Colon (tissue), 2 donors: ENCODE results near the gene TNFSF4.
"Not testable (repeated sequence)": the region's sequence is repeated elsewhere in the genome, so short reads cannot be mapped to it uniquely, and the experiment has no call there.

Experiments
- FAIRE-seq: peaks from 2 replicates; lab custom pipeline; 2012; peaks lifted over from hg19 to GRCh38; lab: Jason Lieb, UNC
- donor health status: control.
- donor health status: control.

TNFSF4 gene

DNA sequence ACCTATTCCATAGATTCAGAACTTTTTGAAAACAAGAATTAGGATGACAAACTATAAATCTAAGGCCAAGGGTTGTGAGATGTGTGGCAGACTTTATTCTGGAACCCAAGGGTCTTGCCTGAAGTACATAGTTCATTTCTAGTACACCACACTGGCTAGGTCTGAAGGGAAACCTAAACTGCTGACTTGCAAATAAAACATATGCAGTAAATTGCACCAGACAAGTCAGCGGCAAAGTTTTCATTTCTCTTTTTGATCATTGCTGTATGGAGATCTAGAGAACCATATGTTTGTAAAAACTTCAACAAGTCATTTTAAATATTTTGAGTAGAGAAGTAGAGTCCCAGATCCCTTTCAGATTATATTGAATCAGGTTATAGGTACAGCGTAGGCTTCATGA is 43.9 kb downstream of the TNFSF4 start:
- no peak for FAIRE-seq

DNA sequence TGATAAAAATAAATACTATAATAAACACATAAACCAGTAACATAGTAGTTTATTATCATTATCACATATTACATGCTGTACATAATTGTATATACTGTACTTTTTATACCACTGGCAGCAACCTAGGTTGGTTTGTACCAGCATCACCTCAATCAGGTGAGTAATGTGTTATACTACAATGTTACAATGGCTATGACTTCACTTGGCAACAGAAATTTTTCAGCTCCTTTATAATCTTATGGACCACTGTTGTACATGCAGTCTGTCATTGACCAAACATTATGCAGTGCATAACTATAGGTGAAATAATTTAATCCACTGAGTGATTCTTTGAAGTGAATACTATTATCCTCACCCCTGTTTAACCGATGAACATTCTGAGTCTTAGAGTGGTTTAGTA is 44.5 kb downstream of the TNFSF4 start:
- FAIRE-seq: no peak

DNA sequence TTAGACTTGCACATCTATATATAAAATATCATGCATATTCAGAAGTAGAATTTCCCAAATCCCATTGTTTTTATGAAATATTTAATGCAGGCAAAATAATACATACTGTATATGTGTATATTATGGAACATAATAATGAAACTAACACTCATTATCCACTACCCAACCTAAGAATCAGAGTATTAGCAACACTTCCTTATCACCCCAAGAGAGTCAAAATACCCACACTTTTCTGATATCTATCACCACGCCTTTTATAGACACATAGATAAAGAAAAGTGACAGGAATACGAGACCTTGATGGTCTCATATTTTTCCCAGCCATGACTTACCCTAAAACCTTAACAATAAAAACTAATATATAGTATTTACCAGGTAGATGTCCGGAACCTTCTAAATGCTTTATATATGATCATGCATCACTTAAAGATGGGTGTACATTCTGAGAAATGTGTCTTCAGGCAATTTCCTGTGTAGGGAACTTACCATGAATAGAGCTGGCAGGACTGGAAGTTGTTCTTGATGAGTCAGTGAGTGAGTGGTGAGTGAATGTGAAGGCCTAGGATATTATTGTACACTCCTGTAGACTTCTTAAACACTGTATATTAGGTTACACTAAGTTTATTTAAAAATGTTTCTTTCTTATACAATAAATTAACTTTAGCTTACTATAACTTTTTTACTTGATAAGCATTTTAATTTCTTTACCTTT is 45.5 kb downstream of the TNFSF4 start:
- peak; percentile 53 for FAIRE-seq

DNA sequence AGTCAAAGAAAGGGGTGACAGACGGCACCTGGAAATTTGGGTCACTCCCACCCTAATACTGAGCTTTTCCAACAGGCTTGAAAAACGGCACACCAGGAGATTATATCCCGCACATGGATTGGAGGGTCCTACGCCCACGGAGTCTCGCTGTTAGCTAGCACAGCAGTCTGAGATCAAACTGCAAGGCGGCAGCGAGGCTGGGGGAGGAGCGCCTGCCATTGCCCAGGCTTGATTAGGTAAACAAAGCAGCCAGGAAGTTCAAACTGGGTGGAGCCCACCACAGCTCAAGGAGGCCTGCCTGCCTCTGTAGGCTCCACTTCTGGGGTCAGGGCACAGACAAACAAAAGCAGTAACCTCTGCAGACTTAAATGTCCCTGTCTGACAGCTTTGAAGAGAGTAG is 53.2 kb downstream of the TNFSF4 start:
- not testable (repeated sequence) for FAIRE-seq

DNA sequence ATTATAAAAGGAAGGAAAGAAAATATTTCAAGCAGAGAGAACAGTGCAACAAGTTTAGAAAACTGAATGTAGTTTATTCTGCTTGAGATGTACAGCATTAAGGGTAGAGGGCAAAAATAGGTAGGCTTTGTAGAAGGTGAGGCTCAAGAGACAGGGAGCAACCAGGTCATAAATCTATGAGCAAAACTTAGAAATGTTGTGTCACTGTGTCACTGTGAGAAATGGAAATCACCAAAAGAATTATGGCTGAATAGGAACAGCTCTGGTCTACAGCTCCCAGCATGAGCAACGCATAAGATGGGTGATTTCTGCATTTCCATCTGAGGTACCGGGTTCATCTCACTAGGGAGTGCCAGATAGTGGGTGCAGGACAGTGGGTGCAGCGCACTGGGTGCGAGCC is 53.6 kb downstream of the TNFSF4 start:
- FAIRE-seq: no peak

DNA sequence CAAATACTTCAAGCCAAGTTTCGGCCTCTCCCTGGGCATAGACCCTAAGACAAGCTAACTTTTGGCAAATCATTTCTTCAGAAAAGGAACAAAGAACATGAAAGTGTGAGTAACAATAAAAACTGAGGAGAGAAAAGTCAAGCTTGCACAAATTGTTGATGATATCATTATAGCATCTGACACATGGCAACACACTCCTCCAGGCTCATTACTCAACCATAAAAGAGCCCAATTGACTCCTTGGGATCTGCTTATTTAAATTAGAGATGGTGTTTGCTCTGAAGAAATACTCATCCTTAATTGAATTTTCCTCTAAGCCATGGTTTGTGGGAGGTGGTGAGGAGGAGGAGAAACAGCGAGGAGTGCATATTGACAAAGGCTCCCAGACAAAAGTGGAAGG is 54.5 kb downstream of the TNFSF4 start:
- FAIRE-seq: no peak

DNA sequence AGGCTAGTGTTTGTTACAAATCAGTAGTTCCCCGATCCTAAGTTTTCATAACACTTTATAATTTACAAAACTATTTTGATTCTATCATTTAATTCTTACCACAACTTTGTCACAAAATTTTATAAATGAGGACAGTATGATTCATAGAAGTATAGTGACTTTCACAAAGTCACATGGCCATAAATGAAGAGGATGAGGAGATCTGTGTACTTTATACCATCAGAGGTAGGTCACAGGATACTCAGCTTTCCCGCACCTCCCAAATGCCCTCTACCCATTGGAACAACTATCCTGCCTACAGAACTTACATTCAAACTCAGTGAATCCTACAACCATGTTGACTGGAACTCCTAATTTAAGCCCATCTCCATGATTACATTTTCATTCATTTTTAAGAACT is 56.3 kb downstream of the TNFSF4 start:
- FAIRE-seq: no peak

DNA sequence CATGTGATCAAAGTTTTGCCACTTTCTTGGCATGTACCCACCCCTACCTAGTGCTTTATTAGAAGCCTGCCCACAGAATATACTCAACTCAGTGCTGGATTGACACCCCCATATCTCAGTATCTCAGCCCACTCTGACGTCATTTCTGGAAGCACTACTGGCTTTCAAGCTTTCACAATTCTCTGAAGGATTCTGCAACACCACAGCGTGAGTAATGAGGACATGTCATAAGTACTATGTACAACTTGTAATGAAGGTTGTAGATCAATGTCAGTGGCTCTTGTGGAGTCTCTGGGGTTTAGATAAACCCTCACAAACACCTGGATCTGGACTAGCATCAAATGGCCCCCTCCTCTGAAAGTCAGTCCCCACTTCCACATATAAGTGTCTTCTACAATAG is 57.2 kb downstream of the TNFSF4 start:
- FAIRE-seq: no peak

DNA sequence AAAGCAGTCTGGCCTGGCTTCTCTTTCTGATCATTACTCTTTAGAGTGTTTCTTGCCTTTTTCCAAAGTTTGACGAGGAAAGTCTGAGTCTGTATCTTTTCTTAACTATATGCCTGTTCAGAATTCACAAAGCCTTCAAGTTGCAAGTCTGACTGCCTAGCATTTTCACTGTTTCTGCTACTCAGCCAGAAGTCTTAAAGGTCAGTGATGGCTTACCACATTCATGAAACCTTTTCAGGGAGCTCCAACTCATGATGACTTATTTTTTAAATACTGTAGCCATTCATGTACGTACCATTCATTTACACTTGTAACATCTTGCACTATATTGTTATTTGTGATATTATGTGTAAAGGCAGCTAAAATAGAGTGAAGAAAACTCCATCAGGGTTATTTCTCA is 58.2 kb downstream of the TNFSF4 start:
- FAIRE-seq: no peak

DNA sequence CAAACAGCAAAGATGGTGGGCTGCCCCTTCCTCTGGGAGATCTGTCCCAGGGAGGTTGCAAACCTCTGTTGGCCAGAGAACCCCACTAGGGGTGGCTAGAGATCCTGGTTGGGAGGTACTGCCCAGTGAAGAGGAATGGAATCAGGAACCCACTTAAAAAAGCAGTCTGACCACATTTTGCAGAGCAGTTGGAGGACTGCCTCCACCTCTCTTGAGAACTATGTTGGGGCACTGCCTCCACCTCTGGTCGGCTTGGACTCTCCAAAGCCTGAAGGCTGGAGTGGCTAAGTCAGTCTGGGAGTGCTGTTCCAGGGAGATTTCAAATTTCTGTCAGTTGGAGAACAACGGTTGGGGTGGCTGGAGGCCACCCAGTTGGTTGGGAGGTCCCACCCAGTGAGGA is 58.6 kb downstream of the TNFSF4 start:
- FAIRE-seq: no peak

DNA sequence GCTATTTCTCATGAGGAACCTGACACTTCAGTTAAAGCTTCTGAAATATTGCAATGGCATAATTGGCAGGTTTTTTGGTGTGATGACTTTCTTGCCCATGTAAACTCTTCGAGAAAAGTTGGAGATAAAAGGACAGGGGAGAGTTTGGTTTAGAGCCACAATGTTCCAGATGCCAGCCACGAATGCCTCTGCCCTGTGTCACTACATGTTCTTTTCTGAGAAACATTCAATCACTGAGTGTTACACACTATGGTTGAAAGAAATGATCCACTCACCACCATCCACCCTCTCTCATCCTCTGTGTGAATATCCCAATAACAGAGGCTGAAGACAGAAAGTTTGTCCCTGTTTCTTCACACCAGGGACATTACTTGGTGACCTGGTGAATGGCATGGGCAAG is 66.4 kb downstream of the TNFSF4 start:
- FAIRE-seq: no peak

DNA sequence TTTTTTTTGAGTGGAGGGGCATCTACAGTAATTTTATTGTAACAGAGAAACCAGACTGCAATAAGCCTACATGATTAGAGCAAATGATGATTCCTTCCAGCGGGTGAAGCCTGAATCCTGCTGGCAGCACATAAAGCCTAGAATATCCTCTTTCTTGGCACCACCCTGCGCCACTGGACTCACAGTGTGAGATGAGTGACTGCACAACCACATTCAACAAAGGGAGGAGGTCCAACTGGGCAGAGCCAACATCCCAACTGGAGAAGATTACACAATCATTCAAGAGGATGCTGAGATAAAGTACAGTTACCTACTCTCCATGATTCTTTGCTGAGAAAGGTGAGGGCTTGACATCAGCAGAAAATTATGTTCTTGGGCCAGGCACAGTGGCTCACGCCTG is 67.4 kb downstream of the TNFSF4 start:
- no peak for FAIRE-seq

DNA sequence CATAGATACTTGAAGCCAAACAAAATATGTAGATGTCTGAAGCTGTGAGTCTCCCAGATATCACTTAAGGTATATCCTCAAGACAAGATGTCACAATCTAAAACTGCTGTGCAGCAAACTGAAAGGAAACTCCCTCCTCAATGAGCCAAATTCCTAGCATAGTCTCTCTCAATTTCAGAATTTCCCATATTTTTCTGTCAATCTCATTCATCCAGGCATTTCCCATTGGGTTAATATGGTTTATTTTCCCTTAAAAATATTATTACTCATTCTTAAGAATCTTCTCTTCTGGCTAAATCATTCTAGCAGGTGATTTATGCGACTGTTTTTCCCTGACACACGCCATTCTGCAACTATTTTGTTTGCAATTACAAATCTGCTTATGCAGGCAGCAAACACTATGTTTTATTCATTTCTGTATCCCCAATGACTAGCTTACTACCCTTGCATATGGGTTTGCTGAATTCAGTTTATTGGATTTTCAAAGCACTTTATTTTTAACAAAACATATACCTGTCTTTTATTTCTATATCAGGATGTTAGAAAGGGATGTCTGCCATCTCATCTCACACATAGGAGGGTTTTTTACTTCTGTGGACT is 69.9 kb downstream of the TNFSF4 start:
- no peak for FAIRE-seq

DNA sequence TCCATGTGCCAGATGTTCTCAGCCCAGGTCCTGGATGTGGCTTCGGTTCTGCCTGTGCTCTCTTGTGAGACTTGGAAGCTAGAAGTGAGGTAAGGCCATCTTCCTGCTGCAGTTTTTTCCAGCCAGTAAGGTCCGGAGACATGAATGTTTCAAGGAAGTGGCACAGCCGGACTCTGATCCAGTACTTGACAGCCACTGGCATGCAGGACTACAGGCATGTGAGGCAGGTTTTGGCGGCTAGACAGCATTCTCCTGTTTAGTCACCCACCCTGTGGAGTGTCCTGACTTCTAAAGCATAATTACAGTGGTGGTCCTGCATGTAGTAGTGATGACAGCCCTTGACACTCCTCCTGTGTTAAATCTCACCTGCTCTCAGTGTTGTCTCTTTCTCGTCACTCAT is 72.3 kb downstream of the TNFSF4 start:
- no peak for FAIRE-seq

DNA sequence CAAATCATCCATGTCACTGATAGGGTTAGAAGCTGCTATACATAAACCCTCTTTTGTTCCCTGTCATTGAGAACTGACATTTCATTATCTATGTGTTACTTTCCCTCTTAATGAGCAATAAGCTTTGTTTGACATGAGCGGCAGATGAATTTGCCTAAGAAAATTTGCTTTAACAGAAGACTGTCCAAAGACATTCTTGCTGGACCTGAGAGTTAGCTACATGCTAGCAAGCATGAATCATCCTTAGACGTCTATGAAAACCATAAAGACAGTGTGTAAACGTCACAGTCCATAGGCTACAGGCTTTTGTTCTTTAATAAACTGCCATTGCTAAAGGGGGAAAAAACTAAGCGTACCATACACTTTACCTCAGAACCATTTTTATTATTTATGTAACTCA is 73.1 kb downstream of the TNFSF4 start:
- FAIRE-seq: no peak
